CD14-positive monocyte (primary cell): ENCODE measurements around the gene RUVBL1. TPM values are rescaled to one million over a fixed set of nuclear protein-coding genes. Genes with fewer than 3 reads are reported as not detected.
A peak's percentile ranks its signal among the peaks of the same experiment; 100 is the strongest.

ENCODE experiments used
- DNase-seq, 3 donors: peaks; one replicate each; pipeline ENCODE4 v3.0.0-alpha.2; 2011 to 2022
- H2AFZ ChIP-seq: 2 replicates; pipeline ENCODE4 v1.6.0; 2012; ENCODE audit warnings: mild to moderate bottlenecking, low read depth, low read length, inconsistent platforms; ENCODE audit not compliant: insufficient read depth, poor library complexity, severe bottlenecking
- H3K27ac ChIP-seq, 2 donors: 1 replicate in 1 of 2; 2 replicates in 1 of 2; pipeline ENCODE4 v1.5.1; 2012 to 2013; ENCODE audit warnings: low read length in 2 of 2, control low read depth in 1 of 2, inconsistent platforms in 1 of 2, low read depth in 1 of 2, mild to moderate bottlenecking in 1 of 2
- H3K27me3 ChIP-seq, 2 donors: one replicate each; pipeline versions ENCODE4 v1.6.0 to v1.6.1; 2011 to 2013; ENCODE audit warnings: low read length in 2 of 2; ENCODE audit not compliant: control insufficient read depth in 2 of 2, insufficient read depth in 2 of 2
- H3K36me3 ChIP-seq, 2 donors: replicated peaks in 1 of 2; 1 replicate in 1 of 2; 2 replicates in 1 of 2; pipeline versions ENCODE4 v1.5.1 to v1.6.1; 2012 to 2013; ENCODE audit warnings: low read length in 2 of 2, control low read depth in 1 of 2, inconsistent platforms in 1 of 2, mild to moderate bottlenecking in 1 of 2; ENCODE audit not compliant: insufficient read depth in 2 of 2, control insufficient read depth in 1 of 2
- H3K4me1 ChIP-seq, 2 donors: 1 replicate in 1 of 2; 2 replicates in 1 of 2; pipeline versions ENCODE4 v1.5.1 to v1.6.1; 2012 to 2013; ENCODE audit warnings: low read length in 2 of 2, control low read depth in 1 of 2, inconsistent platforms in 1 of 2, mild to moderate bottlenecking in 1 of 2, moderate library complexity in 1 of 2; ENCODE audit not compliant: insufficient read depth in 2 of 2, control insufficient read depth in 1 of 2
- H3K4me2 ChIP-seq: replicated peaks from 2 replicates; pipeline ENCODE3; 2012; ENCODE audit warnings: low read length, moderate library complexity, mild to moderate bottlenecking; ENCODE audit not compliant: poor library complexity, severe bottlenecking; ENCODE audit errors: extremely low read depth
- H3K4me3 ChIP-seq, 3 experiments: fragments of 200-600 bp in 1 of 3; sonication (generic) in 1 of 3; replicated peaks in 1 of 3; 1 replicate in 2 of 3; 2 replicates in 1 of 3; pipeline ENCODE4 v1.5.1; 2011 to 2013; ENCODE audit warnings: low read length in 3 of 3, mild to moderate bottlenecking in 3 of 3, control low read depth in 2 of 3, low read depth in 2 of 3, inconsistent platforms in 1 of 3, moderate library complexity in 1 of 3
- H3K79me2 ChIP-seq: 2 replicates; pipeline ENCODE4 v1.6.0; 2012; ENCODE audit warnings: mild to moderate bottlenecking, control low read depth, inconsistent platforms, low read length, moderate library complexity; ENCODE audit not compliant: insufficient read depth
- H3K9ac ChIP-seq: 2 replicates; pipeline ENCODE4 v1.6.0; 2017; ENCODE audit warnings: low read length, mild to moderate bottlenecking; ENCODE audit not compliant: insufficient read depth, poor library complexity, severe bottlenecking
- H3K9me3 ChIP-seq, 2 donors: replicated peaks in 1 of 2; 1 replicate in 1 of 2; 2 replicates in 1 of 2; pipeline versions ENCODE4 v1.5.1 to v1.6.1; 2012 to 2013; ENCODE audit warnings: low read length in 2 of 2, control low read depth in 1 of 2; ENCODE audit not compliant: control insufficient read depth in 1 of 2, insufficient read depth in 1 of 2
- H4K20me1 ChIP-seq: 2 replicates; pipeline ENCODE4 v1.6.0; 2012; ENCODE audit warnings: mild to moderate bottlenecking, low read length, control low read depth, moderate library complexity; ENCODE audit not compliant: insufficient read depth
- H3K27ac Mint-ChIP-seq, 7 donors: one replicate each; pipeline ENCODE4 v1.8.0; 2020; ENCODE audit warnings: mild to moderate bottlenecking in 7 of 7, mixed read lengths in 7 of 7, moderate library complexity in 6 of 7, inconsistent platforms in 2 of 7
- H3K27me3 Mint-ChIP-seq, 3 donors: one replicate each; pipeline ENCODE4 v1.8.0; 2021 to 2022; ENCODE audit warnings: low read depth in 3 of 3, mild to moderate bottlenecking in 3 of 3, mixed read lengths in 3 of 3, moderate library complexity in 3 of 3, inconsistent platforms in 1 of 3
- H3K36me3 Mint-ChIP-seq, 2 donors: one replicate each; pipeline ENCODE4 v1.8.0; 2020; ENCODE audit warnings: mixed read lengths in 2 of 2, inconsistent platforms in 1 of 2, mild to moderate bottlenecking in 1 of 2
- H3K4me1 Mint-ChIP-seq: one replicate; pipeline ENCODE4 v1.8.0; 2020; ENCODE audit warnings: mild to moderate bottlenecking, mixed read lengths
- H3K4me3 Mint-ChIP-seq, 2 donors: one replicate each; pipeline ENCODE4 v1.8.0; 2020; ENCODE audit warnings: mild to moderate bottlenecking in 2 of 2, mixed read lengths in 2 of 2, moderate library complexity in 1 of 2
- H3K9me3 Mint-ChIP-seq, 7 donors: one replicate each; pipeline ENCODE4 v1.8.0; 2020 to 2022; ENCODE audit warnings: mixed read lengths in 7 of 7, mild to moderate bottlenecking in 6 of 7, moderate library complexity in 6 of 7, inconsistent platforms in 2 of 7
- WGBS: methylation state at CpG from one replicate; pipeline ENCODE4 v1.1.5; 2013; ENCODE audit warnings: missing lambda C conversion rate; ENCODE audit not compliant: insufficient coverage; 5-methylcytosine and 5-hydroxymethylcytosine counted together
- intact Hi-C, 2 donors: fragments of 100-400 bp; cut with micrococcal nuclease; formaldehyde crosslinking; loops; one replicate each; pipeline versions ENCODE4 v1.15.0 to v1.15.1; 2023
- polyA plus RNA-seq, 3 donors: library from polyadenylated mRNA; depleted of rRNA in 1 of 3; unstranded in 2 of 3; stranded (reverse) in 1 of 3; fragments of 300-500 nt in 2 of 3; fragments of >200 nt in 1 of 3; fragmentation: Illumina TruSeq in 2 of 3; gene quantifications; 1 replicate in 2 of 3; 2 replicates in 1 of 3; pipeline ENCODE4 v1.2.3, GENCODE V29; 2012 to 2021
- TF ChIP-seq, protein P1 (sequence below): fragments of 200-600 bp; IDR thresholded peaks from one replicate; pipeline ENCODE4 v1.8.0; 2022; ENCODE audit warnings: antibody characterized with exemption, mild to moderate bottlenecking

Gene RUVBL1
- polyA plus RNA-seq, 3 donors = 11.0 to 16.2 (median 14.4) TPM

DNA sequence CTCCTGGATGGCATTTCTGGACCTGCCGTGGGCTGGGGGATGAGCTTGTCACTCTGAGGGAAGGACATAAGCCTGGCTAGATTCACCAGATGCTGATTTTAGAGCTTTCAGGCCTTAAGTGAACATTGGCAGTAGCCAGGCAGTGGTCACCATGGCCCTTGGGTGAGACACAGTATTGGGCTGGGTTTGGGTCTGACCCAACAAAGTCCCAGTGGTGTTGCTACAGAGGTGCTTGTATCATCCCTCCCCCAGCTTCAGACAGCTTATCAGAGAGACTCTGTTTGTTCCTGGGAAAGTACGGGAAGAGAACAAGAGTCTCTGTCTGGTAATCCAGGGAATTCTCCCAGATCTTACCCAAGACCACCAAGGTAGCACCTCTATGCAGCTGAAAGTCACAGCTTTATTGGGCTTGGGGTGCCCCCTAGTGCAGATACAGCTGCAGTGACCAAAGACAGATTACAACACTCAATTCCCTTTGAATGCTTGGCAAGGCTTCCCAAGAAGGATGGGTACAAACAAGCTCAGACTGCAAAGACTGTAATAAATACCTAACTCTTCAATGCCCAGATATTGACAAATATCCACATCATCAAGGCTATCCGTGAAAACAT lies 9.8 kb upstream of the RUVBL1 start:
- no peaks in the 10 kb centered on the region for H3K36me3 Mint-ChIP-seq
- Histone ChIP-seq H3K27ac (no peak overlapping the region), H3K27me3 (peaks cover under 1 to 3% of the 10 kb centered on the region in 2 donors), H3K4me2 (no peak overlapping the region), H3K4me1 (peaks cover 0 to under 1% of the 10 kb centered on the region in 2 donors), H2AFZ (no peak overlapping the region), H3K9ac (no peak overlapping the region), H3K79me2 (no peaks in the 10 kb centered on the region), H3K9me3 (no peaks in the 10 kb centered on the region), H3K36me3 (no peaks in the 10 kb centered on the region), H3K4me3 (no peak overlapping the region), H4K20me1 (no peaks in the 10 kb centered on the region)
- peaks cover 0 to 3% (median 0%) of the 10 kb centered on the region in 7 donors for H3K9me3 Mint-ChIP-seq
- peak in 2 of 3 donors; percentile 43 to 50 for DNase-seq
- H3K27me3 Mint-ChIP-seq = peaks cover 3 to 10% (median 6%) of the 10 kb centered on the region in 3 donors
- 100% methylated on average over 1 of the region's 3 CpGs for WGBS
- H3K27ac Mint-ChIP-seq = no peak overlapping the region
- no peak overlapping the region for H3K4me3 Mint-ChIP-seq
- TF ChIP-seq, protein P1, sequence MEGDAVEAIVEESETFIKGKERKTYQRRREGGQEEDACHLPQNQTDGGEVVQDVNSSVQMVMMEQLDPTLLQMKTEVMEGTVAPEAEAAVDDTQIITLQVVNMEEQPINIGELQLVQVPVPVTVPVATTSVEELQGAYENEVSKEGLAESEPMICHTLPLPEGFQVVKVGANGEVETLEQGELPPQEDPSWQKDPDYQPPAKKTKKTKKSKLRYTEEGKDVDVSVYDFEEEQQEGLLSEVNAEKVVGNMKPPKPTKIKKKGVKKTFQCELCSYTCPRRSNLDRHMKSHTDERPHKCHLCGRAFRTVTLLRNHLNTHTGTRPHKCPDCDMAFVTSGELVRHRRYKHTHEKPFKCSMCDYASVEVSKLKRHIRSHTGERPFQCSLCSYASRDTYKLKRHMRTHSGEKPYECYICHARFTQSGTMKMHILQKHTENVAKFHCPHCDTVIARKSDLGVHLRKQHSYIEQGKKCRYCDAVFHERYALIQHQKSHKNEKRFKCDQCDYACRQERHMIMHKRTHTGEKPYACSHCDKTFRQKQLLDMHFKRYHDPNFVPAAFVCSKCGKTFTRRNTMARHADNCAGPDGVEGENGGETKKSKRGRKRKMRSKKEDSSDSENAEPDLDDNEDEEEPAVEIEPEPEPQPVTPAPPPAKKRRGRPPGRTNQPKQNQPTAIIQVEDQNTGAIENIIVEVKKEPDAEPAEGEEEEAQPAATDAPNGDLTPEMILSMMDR = peak; percentile 74
- H3K4me1 Mint-ChIP-seq = peaks cover 6% of the 10 kb centered on the region
- intact Hi-C loops = no loop called here

DNA sequence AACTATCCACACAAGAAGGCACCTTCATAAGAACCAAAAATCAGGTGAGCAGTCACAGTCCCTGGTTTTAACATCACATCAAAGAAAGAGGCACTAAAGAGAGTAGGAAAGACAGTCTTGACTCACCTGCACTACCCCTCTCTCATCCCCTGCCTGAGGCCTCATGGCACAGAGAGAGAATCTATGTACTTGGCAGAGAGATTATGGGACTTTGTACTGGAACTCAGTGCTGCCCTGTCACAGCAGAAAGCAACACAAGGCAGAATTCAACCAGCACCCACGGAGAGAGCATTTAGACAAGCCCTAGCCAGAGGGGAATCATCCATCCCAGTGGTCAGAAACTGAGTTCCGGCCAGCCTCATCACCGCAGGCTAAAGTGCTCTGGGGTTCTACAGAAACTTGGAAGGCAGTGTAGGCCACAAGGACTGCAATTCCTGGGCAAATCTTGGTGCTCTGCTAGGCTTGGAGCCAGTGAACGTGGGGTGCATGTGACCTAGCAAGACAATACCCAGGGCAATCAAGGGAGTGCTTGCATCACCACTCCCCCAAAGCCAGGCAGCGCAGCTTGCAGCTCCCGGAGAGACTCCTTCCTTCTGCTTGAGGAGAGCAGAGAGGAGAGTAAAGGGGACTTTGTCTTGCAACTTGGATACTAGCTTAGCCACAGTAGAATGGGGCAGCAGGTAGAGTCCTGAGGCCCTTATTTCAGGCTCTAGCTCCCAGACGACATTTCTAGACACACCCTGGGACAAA lies 8.5 kb upstream of the RUVBL1 start:
- H3K79me2 ChIP-seq = no peaks in the 10 kb centered on the region
- no peak overlapping the region for H2AFZ ChIP-seq
- H3K27ac ChIP-seq = no peak overlapping the region
- intact Hi-C loops = no loop called here
- H3K4me2 ChIP-seq = no peak overlapping the region
- H4K20me1 ChIP-seq = no peaks in the 10 kb centered on the region
- Mint-ChIP-seq H3K9me3 (peaks cover 0 to 3% (median 0%) of the 10 kb centered on the region in 7 donors), H3K27ac (no peak overlapping the region), H3K36me3 (no peaks in the 10 kb centered on the region), H3K4me3 (no peak overlapping the region), H3K27me3 (peaks cover 0 to 4% (median 3%) of the 10 kb centered on the region in 3 donors), H3K4me1 (peaks cover 10% of the 10 kb centered on the region)
- no peak overlapping the region for H3K4me3 ChIP-seq
- WGBS = 96% methylated on average over 4 of the region's 7 CpGs
- H3K9ac ChIP-seq = no peak overlapping the region
- DNase-seq = no peak
- TF ChIP-seq, protein P1 = no peak
- H3K9me3 ChIP-seq = no peaks in the 10 kb centered on the region
- H3K27me3 ChIP-seq = no peaks in the 10 kb centered on the region
- peaks cover 0 to 3% of the 10 kb centered on the region in 2 donors for H3K4me1 ChIP-seq
- no peaks in the 10 kb centered on the region for H3K36me3 ChIP-seq
